GM23248 (cell line): Measurements from ENCODE around the gene TENM4. TPM values are rescaled to one million over a fixed set of nuclear protein-coding genes. Genes with fewer than 3 reads are reported as not detected.
A peak's percentile ranks its signal among the peaks of the same experiment; 100 is the strongest.

Experiments used
- DNase-seq: peaks from one replicate; pipeline ENCODE4 v3.0.0-alpha.2; 2015
- H2AFZ ChIP-seq: fragments of 200-600 bp; sonication (generic); 2 replicates; pipeline ENCODE4 v1.6.1; 2016; ENCODE audit warnings: antibody characterized with exemption
- H3F3A ChIP-seq: fragments of 200-600 bp; sonication (generic); 2 replicates; pipeline ENCODE4 v1.6.1; 2016; ENCODE audit warnings: mild to moderate bottlenecking, antibody characterized with exemption, mixed run types; ENCODE audit not compliant: insufficient read depth
- H3K27ac ChIP-seq: fragments of 200-600 bp; sonication (generic); 2 replicates; pipeline ENCODE4 v1.5.1; 2016; ENCODE audit warnings: mild to moderate bottlenecking
- H3K27me3 ChIP-seq: fragments of 200-600 bp; sonication (generic); replicated peaks from 2 replicates; pipeline ENCODE4 v1.6.1; 2016; ENCODE audit warnings: mild to moderate bottlenecking; ENCODE audit not compliant: insufficient read depth
- H3K36me3 ChIP-seq: fragments of 200-600 bp; sonication (generic); 2 replicates; pipeline ENCODE4 v1.6.1; 2016; ENCODE audit warnings: low read depth, mild to moderate bottlenecking
- H3K4me1 ChIP-seq: fragments of 200-600 bp; sonication (generic); 2 replicates; pipeline ENCODE4 v1.6.1; 2016; ENCODE audit warnings: mild to moderate bottlenecking; ENCODE audit not compliant: insufficient read depth
- H3K4me2 ChIP-seq: fragments of 200-600 bp; sonication (generic); one replicate; pipeline ENCODE4 v1.6.1; 2016; ENCODE audit warnings: mild to moderate bottlenecking; ENCODE audit not compliant: unreplicated experiment
- H3K4me3 ChIP-seq: fragments of 200-600 bp; sonication (generic); 2 replicates; pipeline ENCODE4 v1.5.1; 2016; ENCODE audit warnings: mild to moderate bottlenecking
- H3K79me2 ChIP-seq: fragments of 200-600 bp; sonication (generic); 2 replicates; pipeline ENCODE4 v1.6.1; 2016; ENCODE audit warnings: mild to moderate bottlenecking; ENCODE audit not compliant: insufficient read depth
- H3K9ac ChIP-seq: fragments of 200-600 bp; sonication (generic); 2 replicates; pipeline ENCODE4 v1.6.1; 2016; ENCODE audit warnings: mild to moderate bottlenecking
- H3K9me2 ChIP-seq: fragments of 200-600 bp; sonication (generic); 2 replicates; pipeline ENCODE4 v1.6.1; 2016; ENCODE audit warnings: mixed run types, mild to moderate bottlenecking, moderate library complexity; ENCODE audit not compliant: insufficient read depth
- H3K9me3 ChIP-seq: fragments of 200-600 bp; sonication (generic); one replicate; pipeline ENCODE4 v1.6.1; 2017; ENCODE audit warnings: low read depth
- H4K20me1 ChIP-seq: fragments of 200-600 bp; sonication (generic); 2 replicates; pipeline ENCODE4 v1.6.0; 2016; ENCODE audit not compliant: insufficient read depth
- EZH2 ChIP-seq: fragments of 200-600 bp; sonication (generic); IDR thresholded peaks from 2 replicates; pipeline ENCODE4 v1.6.1; 2018; ENCODE audit warnings: antibody characterized with exemption, mild to moderate bottlenecking; ENCODE audit not compliant: insufficient read depth, poor library complexity, severe bottlenecking
- EZH2phosphoT487 ChIP-seq: fragments of 200-600 bp; sonication (generic); IDR thresholded peaks from 2 replicates; pipeline ENCODE4 v1.6.1; 2018; ENCODE audit warnings: antibody characterized with exemption, moderate library complexity, mild to moderate bottlenecking, low read depth; ENCODE audit not compliant: insufficient read depth
- WGBS, 2 experiments: methylation state at CpG; one replicate each; pipeline ENCODE4 v1.1.6; 2015 to 2017; ENCODE audit warnings: low lambda C conversion rate in 2 of 2, low coverage in 1 of 2; ENCODE audit errors: missing lambda C conversion rate in 2 of 2; 5-methylcytosine and 5-hydroxymethylcytosine counted together
- in situ Hi-C: fragments of 300-500 bp; cut with MboI; formaldehyde crosslinking; loops from 2 replicates; pipeline ENCODE4 v1.15.0; 2020
- polyA plus RNA-seq: library from polyadenylated mRNA; unstranded; fragments of >200 nt; fragmentation: Nextera tagmentation; extraction: Ambion mirVana; gene quantifications from 2 replicates; pipeline ENCODE4 v1.2.1, GENCODE V29; 2016
- total RNA-seq: library from RNA; depleted of rRNA; stranded (reverse); fragments of >200 nt; shearing (Covaris generic); gene quantifications from 2 replicates; pipeline ENCODE4 v1.2.3, GENCODE V29; 2014

Gene TENM4
- total and polyA plus RNA-seq, 2 experiments from 2014 or later = 0.11 to 0.48 TPM

- Histone ChIP-seq H3K9me2 (no peaks in the 10 kb centered on the region), H3K4me2 (peak overlapping the region; percentile 38), H3K9ac (no peak overlapping the region), H3K9me3 (no peaks in the 10 kb centered on the region), H3K36me3 (no peaks in the 10 kb centered on the region), H3K27ac (peak overlapping the region; percentile 61), H3K4me1 (peaks cover 11% of the 10 kb centered on the region), H3K79me2 (no peaks in the 10 kb centered on the region), H2AFZ (no peak overlapping the region), H3K4me3 (no peak overlapping the region), H3F3A (peaks cover 12% of the 10 kb centered on the region), H3K27me3 (no peaks in the 10 kb centered on the region), H4K20me1 (no peaks in the 10 kb centered on the region)
- in situ Hi-C loops = no loop called here
- WGBS, 2 experiments = 49% methylated on average over 11 of the region's 11 CpGs
- no peak for TF ChIP-seq EZH2phosphoT487
- TF ChIP-seq EZH2 = no peak
- DNase-seq = peak; percentile 18
Observed at GRCh38 chr11:78802058-78802761, 638.6 kb downstream of the TENM4 start.

- H4K20me1 ChIP-seq = no peaks in the 10 kb centered on the region
- H3K79me2 ChIP-seq = no peaks in the 10 kb centered on the region
- H3K4me3 ChIP-seq = no peak overlapping the region
- no peaks in the 10 kb centered on the region for H3K9me3 ChIP-seq
- no peaks in the 10 kb centered on the region for H3K36me3 ChIP-seq
- peaks cover 12% of the 10 kb centered on the region for H3F3A ChIP-seq
- DNase-seq = peak; percentile 85
- peak overlapping the region; percentile 38 for H3K4me2 ChIP-seq
- peaks cover 11% of the 10 kb centered on the region for H3K4me1 ChIP-seq
- TF ChIP-seq EZH2phosphoT487 (peak; percentile 75; the same call in 1 of the 2 replicates), EZH2 (no peak)
- 0 out of 2 replicates have a peak, but pooled peaks cover 3% of the 10 kb centered on the region for H3K27me3 ChIP-seq
- no peak overlapping the region for H2AFZ ChIP-seq
- H3K27ac ChIP-seq = peak overlapping the region; percentile 61
- H3K9me2 ChIP-seq = no peaks in the 10 kb centered on the region
- in situ Hi-C loops = no loop called here
- WGBS, 2 experiments = 0 to 1% methylated on average over 3 of the region's 3 CpGs
- H3K9ac ChIP-seq = 0 out of 2 replicates have a peak overlapping the region, but pooled peaks have one; percentile 21
Observed at GRCh38 chr11:78801161-78801884, 639.5 kb downstream of the TENM4 start.

- no peak overlapping the region for H3K4me3 ChIP-seq
- peaks cover 11% of the 10 kb centered on the region for H3K4me1 ChIP-seq
- H3K9ac ChIP-seq = no peak overlapping the region
- no peak for DNase-seq
- no peaks in the 10 kb centered on the region for H3K9me3 ChIP-seq
- peaks cover 12% of the 10 kb centered on the region for H3F3A ChIP-seq
- H3K27me3 ChIP-seq = 0 out of 2 replicates have a peak, but pooled peaks cover 3% of the 10 kb centered on the region
- no peaks in the 10 kb centered on the region for H4K20me1 ChIP-seq
- WGBS, 2 experiments = 89 to 90% methylated on average over 2 of the region's 2 CpGs
- no peaks in the 10 kb centered on the region for H3K79me2 ChIP-seq
- no peak overlapping the region for H3K4me2 ChIP-seq
- TF ChIP-seq EZH2 (no peak), EZH2phosphoT487 (no peak)
- H3K36me3 ChIP-seq = no peaks in the 10 kb centered on the region
- no peaks in the 10 kb centered on the region for H3K9me2 ChIP-seq
- in situ Hi-C loops = no loop called here
- H3K27ac ChIP-seq = peak overlapping the region; percentile 60
- H2AFZ ChIP-seq = no peak overlapping the region
Observed at GRCh38 chr11:78800756-78801155, 640.1 kb downstream of the TENM4 start.

- in situ Hi-C loops = no loop called here
- no peaks in the 10 kb centered on the region for H3K9me2 ChIP-seq
- TF ChIP-seq EZH2 (no peak), EZH2phosphoT487 (no peak)
- H3K79me2 ChIP-seq = no peaks in the 10 kb centered on the region
- H3K27ac ChIP-seq = peak overlapping the region; percentile 60; the same call in 1 of the 2 replicates
- no peak overlapping the region for H2AFZ ChIP-seq
- peak; percentile 30 for DNase-seq
- no peak overlapping the region for H3K4me2 ChIP-seq
- no peak overlapping the region for H3K9ac ChIP-seq
- 89 to 100% methylated on average over 3 to 4 of the region's 4 CpGs for WGBS, 2 experiments
- H3F3A ChIP-seq = peaks cover 12% of the 10 kb centered on the region
- no peaks in the 10 kb centered on the region for H3K36me3 ChIP-seq
- H3K4me1 ChIP-seq = peaks cover 11% of the 10 kb centered on the region
- 0 out of 2 replicates have a peak, but pooled peaks cover 3% of the 10 kb centered on the region for H3K27me3 ChIP-seq
- no peak overlapping the region for H3K4me3 ChIP-seq
- no peaks in the 10 kb centered on the region for H3K9me3 ChIP-seq
- H4K20me1 ChIP-seq = no peaks in the 10 kb centered on the region
Observed at GRCh38 chr11:78800096-78800690, 640.6 kb downstream of the TENM4 start.
